HTERT RPE-1 (cell line): Measurements from ENCODE around the gene MADD.
"Not testable (repeated sequence)": the region's sequence is repeated elsewhere in the genome, so short reads cannot be mapped to it uniquely, and the experiment has no call there.

Experiments used
- in situ Hi-C: fragments of 300-500 bp; cut with MboI; formaldehyde crosslinking; loops from 4 replicates; pipeline ENCODE4 v1.14.3; 2020; ENCODE audit warnings: low sequenced_read_pairs

The MADD gene

GRCh38 chr11:47274495-47275235 is 4.7 kb downstream of the MADD start:
- in situ Hi-C loops, result no loop called here

- in situ Hi-C loops, result no loop called here
Measured at GRCh38 chr11:47276923-47277322, 7.0 kb downstream of the MADD start.

- in situ Hi-C loops, result no loop called here
Measured at GRCh38 chr11:47278058-47278457, 8.1 kb downstream of the MADD start.

GRCh38 chr11:47278769-47279168 is 8.8 kb downstream of the MADD start:
- in situ Hi-C loops, result no loop called here

GRCh38 chr11:47280099-47280498 is 10.2 kb downstream of the MADD start:
- in situ Hi-C loops, result no loop called here

- in situ Hi-C loops, result no loop called here
Measured at GRCh38 chr11:47280860-47281259, 10.9 kb downstream of the MADD start.

- in situ Hi-C loops, result no loop called here
Measured at GRCh38 chr11:47282462-47282861, 12.5 kb downstream of the MADD start.

GRCh38 chr11:47284151-47284550 is 14.2 kb downstream of the MADD start:
- in situ Hi-C loops, result no loop called here

- in situ Hi-C loops, result no loop called here
Measured at GRCh38 chr11:47285969-47286770, 16.2 kb downstream of the MADD start.

- in situ Hi-C loops, result no loop called here
Measured at GRCh38 chr11:47288066-47288465, 18.1 kb downstream of the MADD start.

- in situ Hi-C loops, result no loop called here
Measured at GRCh38 chr11:47289856-47290255, 19.9 kb downstream of the MADD start.

GRCh38 chr11:47295385-47295784 is 25.5 kb downstream of the MADD start:
- in situ Hi-C loops, result no loop called here

GRCh38 chr11:47296045-47296444 is 26.1 kb downstream of the MADD start:
- in situ Hi-C loops, result no loop called here

GRCh38 chr11:47299078-47299477 is 29.1 kb downstream of the MADD start:
- in situ Hi-C loops, result no loop called here

GRCh38 chr11:47302853-47303252 is 32.9 kb downstream of the MADD start:
- in situ Hi-C loops, result no loop called here

GRCh38 chr11:47305734-47306483 is 36.0 kb downstream of the MADD start:
- in situ Hi-C loops, result no loop called here

GRCh38 chr11:47306484-47306844 is 36.5 kb downstream of the MADD start:
- in situ Hi-C loops, result no loop called here

- in situ Hi-C loops, result no loop called here
Measured at GRCh38 chr11:47308050-47308823, 38.3 kb downstream of the MADD start.

GRCh38 chr11:47314992-47315391 is 45.1 kb downstream of the MADD start:
- in situ Hi-C loops, result no loop called here

GRCh38 chr11:47316501-47316900 is 46.6 kb downstream of the MADD start:
- in situ Hi-C loops, result not testable (repeated sequence)
